Calu3 (cell line): ENCODE results near the gene NEK5. TPM values are rescaled to one million over a fixed set of nuclear protein-coding genes. Genes with fewer than 3 reads are reported as not detected.

Source experiments
- BruUV-seq: library from RNA; stranded (reverse); fragments of 400-500 nt; replicated peaks from 2 replicates; lab custom pipeline; 2021; lab: Mats Ljungman, UMichigan
- CTCF ChIA-PET: fragments of 300-600 bp; sonication (Branson Sonifier 250); formaldehyde crosslinking; loops from one replicate; lab custom pipeline; 2022; ENCODE audit warnings: antibody characterized with exemption; lab: Charles Lee
- DNase-seq: peaks from one replicate; pipeline ENCODE4 v3.0.0; 2022
- H3K27ac Mint-ChIP-seq: one replicate; pipeline ENCODE4 v1.8.0; 2022; ENCODE audit warnings: mixed read lengths; ENCODE audit not compliant: unreplicated experiment
- H3K27me3 Mint-ChIP-seq: one replicate; pipeline ENCODE4 v1.8.0; 2022; ENCODE audit warnings: mixed read lengths; ENCODE audit not compliant: unreplicated experiment
- H3K36me3 Mint-ChIP-seq: one replicate; pipeline ENCODE4 v1.8.0; 2022; ENCODE audit warnings: mild to moderate bottlenecking, moderate library complexity, mixed read lengths; ENCODE audit not compliant: insufficient read depth, unreplicated experiment
- H3K4me1 Mint-ChIP-seq: one replicate; pipeline ENCODE4 v1.8.0; 2022; ENCODE audit warnings: mild to moderate bottlenecking, low read depth, mixed read lengths; ENCODE audit not compliant: unreplicated experiment
- H3K4me3 Mint-ChIP-seq: one replicate; pipeline ENCODE4 v1.8.0; 2022; ENCODE audit warnings: mild to moderate bottlenecking, low read depth, moderate library complexity, mixed read lengths; ENCODE audit not compliant: unreplicated experiment
- H3K9me3 Mint-ChIP-seq: one replicate; pipeline ENCODE4 v1.8.0; 2022; ENCODE audit warnings: low read depth, mixed read lengths; ENCODE audit not compliant: unreplicated experiment
- CTCF ChIP-seq: fragments of 200-600 bp; IDR thresholded peaks from one replicate; pipeline ENCODE4 v1.8.0; 2022; ENCODE audit warnings: antibody characterized with exemption; ENCODE audit not compliant: unreplicated experiment
- intact Hi-C: fragments of 100-400 bp; cut with micrococcal nuclease; formaldehyde crosslinking; loops from one replicate; pipeline ENCODE4 v1.10.0; 2022; ENCODE audit not compliant: unreplicated experiment
- total RNA-seq: library from RNA; stranded (reverse); gene quantifications from 2 replicates; pipeline ENCODE4 v1.2.3, GENCODE V29; 2022

Gene NEK5
- total RNA-seq, 1 experiment from 2014 or later: 0.38 TPM

GRCh38 chr13:52118095-52118494, 10.8 kb downstream of the NEK5 start:
- H3K36me3 Mint-ChIP-seq: no peaks in the 10 kb centered on the region
- DNase-seq: no peak
- no peak overlapping the region for H3K4me3 Mint-ChIP-seq
- H3K27ac Mint-ChIP-seq: no peak overlapping the region
- H3K9me3 Mint-ChIP-seq: no peaks in the 10 kb centered on the region
- no peaks in the 10 kb centered on the region for H3K4me1 Mint-ChIP-seq
- TF ChIP-seq CTCF: no peak
- intact Hi-C loops: no loop called here
- no TSS peak for BruUV-seq
- H3K27me3 Mint-ChIP-seq: peaks cover 11% of the 10 kb centered on the region
- CTCF ChIA-PET: no interaction called here

GRCh38 chr13:52112591-52112990, 16.3 kb downstream of the NEK5 start:
- Mint-ChIP-seq H3K4me3 (no peak overlapping the region), H3K4me1 (no peaks in the 10 kb centered on the region), H3K36me3 (no peaks in the 10 kb centered on the region), H3K27me3 (peaks cover 11% of the 10 kb centered on the region), H3K27ac (no peak overlapping the region), H3K9me3 (no peaks in the 10 kb centered on the region)
- intact Hi-C loops: no loop called here
- BruUV-seq: no TSS peak
- DNase-seq: no peak
- no peak for TF ChIP-seq CTCF
- CTCF ChIA-PET: no interaction called here

DNA sequence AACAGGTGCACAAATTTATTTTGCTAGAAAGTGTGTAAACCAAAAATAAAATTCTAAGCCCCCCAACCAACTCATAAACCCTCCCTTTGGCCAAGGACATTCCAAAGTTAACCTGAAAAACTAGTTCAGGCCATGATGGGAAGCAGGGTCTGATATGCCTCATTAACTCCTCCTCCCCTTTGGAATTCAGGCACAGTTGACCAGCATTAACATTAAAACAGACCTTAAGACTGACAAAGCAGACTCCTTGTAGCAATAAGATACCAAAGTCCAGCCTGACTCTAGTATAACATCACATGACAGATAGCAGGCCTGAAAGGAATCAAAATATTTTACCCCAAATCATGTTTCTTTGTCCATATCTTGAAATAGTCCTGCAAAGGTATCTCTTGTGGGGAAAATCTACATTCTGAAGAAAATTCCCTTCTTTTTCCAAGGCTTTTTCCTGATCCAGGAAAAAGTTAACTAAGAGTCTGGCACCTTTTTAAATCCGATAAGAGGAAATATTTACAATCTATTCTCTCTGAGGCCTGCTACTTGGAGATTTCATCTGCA, 19.7 kb downstream of the NEK5 start:
- no TSS peak for BruUV-seq
- H3K4me1 Mint-ChIP-seq: peaks cover 8% of the 10 kb centered on the region
- CTCF ChIA-PET: no interaction called here
- H3K9me3 Mint-ChIP-seq: no peaks in the 10 kb centered on the region
- no peak for TF ChIP-seq CTCF
- no peaks in the 10 kb centered on the region for H3K36me3 Mint-ChIP-seq
- intact Hi-C loops: no loop called here
- H3K27me3 Mint-ChIP-seq: peaks cover 4% of the 10 kb centered on the region
- DNase-seq: no peak
- no peak overlapping the region for H3K4me3 Mint-ChIP-seq
- no peak overlapping the region for H3K27ac Mint-ChIP-seq

DNA sequence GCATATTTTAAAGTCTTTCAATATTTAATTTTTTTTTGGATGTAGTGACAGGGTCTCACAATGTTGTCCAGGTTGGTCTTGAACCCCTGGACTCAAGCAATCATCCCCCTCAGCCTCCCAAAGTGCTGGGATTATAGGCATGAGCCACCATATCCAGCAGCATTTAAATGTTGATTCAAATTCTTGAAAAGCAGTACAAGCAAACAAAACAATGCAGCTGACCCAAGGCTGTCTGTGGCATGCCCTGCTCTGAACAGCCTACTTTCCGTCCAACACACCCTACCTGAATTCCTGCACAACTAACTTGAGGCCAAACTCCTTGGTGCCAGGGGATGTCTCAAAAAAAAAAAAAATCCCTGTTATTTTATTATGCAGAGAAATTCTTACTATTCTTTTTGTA, 23.0 kb downstream of the NEK5 start:
- Mint-ChIP-seq H3K4me1 (peaks cover 8% of the 10 kb centered on the region), H3K27ac (peak overlapping the region; percentile 96), H3K4me3 (no peak overlapping the region), H3K9me3 (no peaks in the 10 kb centered on the region), H3K36me3 (no peaks in the 10 kb centered on the region), H3K27me3 (no peaks in the 10 kb centered on the region)
- CTCF ChIA-PET: interaction anchor here (0.7 kb wide), 1 partner anchor 738 kb away, joined by 3 read pairs; no protein-coding TSS in a partner anchor
- intact Hi-C loops: no loop called here
- no peak for TF ChIP-seq CTCF
- DNase-seq: no peak
- no TSS peak for BruUV-seq
